Central memory CD4-positive, alpha-beta T cell (primary cell): ENCODE data around the gene ANKRD40.
"Not testable (repeated sequence)": the region's sequence is repeated elsewhere in the genome, so short reads cannot be mapped to it uniquely, and the experiment has no call there.

Experiments
- DNase-seq: peaks from one replicate; pipeline ENCODE4 v3.0.0; 2022
- total RNA-seq, 3 experiments: gene quantifications; one replicate each; lab custom pipeline; 2026; lab: John Stamatoyannopoulos, UW

ANKRD40 gene, protein sequence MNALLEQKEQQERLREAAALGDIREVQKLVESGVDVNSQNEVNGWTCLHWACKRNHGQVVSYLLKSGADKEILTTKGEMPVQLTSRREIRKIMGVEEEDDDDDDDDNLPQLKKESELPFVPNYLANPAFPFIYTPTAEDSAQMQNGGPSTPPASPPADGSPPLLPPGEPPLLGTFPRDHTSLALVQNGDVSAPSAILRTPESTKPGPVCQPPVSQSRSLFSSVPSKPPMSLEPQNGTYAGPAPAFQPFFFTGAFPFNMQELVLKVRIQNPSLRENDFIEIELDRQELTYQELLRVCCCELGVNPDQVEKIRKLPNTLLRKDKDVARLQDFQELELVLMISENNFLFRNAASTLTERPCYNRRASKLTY
- total RNA-seq = 39.9 to 149 (median 74.5) reads per million in 3 experiments

DNA sequence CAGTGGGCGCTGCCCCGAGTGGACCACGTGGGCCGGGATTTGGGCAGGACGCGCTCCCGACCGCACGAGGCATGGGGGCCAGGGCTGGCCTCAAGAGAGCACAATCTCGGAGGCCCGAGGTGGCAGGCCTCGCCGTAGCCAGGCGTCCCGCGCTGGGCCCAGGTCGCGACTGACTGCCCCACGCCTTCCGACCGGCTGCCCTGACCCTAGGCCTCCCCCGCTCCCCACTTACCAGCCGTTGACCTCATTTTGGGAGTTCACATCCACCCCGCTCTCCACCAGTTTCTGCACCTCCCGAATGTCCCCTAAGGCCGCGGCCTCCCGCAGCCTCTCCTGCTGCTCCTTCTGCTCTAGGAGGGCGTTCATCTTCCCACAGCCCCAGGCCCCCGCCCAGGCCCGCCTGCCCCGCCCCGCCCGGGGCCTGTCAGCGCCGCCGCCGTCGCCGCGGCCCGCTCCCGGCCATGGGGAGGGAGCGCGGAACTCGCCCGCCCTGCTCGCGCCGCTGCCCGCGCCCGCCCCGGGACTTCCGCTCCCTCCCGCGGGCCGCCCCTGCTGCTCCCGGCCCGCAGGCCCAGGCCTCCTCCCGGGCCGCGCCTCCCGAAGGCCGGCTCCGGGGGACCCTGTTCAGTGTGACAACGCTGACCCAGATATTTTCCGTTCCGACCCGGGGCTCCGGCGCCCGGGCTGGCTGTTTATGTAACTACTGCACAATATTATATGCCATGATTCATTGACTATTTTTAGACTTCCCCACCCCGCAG lies at the start of gene ANKRD40:
ANKRD40 (minus strand) TSS at position 626 of the 761 bp plus-strand sequence; CDS start at position 366, 260 bp downstream.
- DNase-seq = peak; percentile 90

DNA sequence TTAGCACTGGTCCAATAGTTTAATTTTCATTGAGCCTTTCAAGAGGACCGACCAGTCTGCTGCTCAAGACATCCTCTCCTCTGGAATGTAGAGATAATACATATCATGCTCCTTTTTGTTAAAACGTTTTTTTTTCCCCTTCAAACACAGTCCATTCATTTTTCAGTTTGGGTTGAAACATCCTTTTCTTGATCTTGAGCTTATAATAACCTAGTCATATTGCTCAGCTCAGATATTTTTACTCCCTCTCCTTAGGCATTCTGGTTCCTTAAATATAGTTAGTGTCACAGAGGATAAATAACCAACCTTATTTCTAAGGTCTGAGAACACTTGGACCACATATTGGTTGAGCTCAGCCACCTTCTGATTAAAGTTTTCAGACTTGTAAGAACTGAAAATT lies 46.8 kb upstream of the ANKRD40 start:
- DNase-seq = no peak

DNA sequence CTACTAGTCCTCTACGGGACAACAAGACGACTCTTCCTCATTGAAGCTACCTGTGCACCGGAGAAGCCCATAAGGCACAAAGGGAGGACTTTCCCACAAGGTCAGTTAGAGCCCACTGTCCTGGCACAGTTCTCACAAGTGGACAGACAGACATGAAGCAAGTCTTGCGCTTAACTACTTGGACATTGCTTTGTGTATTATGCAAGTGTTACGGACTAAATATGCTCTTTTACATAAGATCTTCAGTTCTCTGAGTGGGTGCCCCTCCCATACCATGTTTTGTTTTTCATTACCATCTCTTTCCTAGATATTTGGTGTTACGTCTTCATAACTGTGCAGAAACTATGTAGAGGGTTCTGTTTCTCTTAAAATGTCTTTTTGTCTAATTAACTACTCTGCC lies 41.5 kb upstream of the ANKRD40 start:
- DNase-seq = no peak

DNA sequence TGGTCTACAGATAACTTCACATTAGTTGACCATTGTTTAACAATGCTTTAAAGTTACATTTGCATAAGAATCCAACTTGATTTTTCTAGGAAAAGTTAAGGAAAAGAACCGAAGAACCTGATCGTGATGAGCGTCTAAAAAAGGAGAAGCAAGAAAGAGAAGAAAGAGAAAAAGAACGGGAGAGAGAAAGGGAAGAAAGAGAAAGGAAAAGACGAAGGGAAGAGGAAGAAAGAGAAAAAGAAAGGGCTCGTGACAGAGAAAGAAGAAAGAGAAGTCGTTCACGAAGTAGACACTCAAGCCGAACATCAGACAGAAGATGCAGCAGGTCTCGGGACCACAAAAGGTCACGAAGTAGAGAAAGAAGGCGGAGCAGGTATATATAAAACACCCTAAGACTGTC lies 37.9 kb upstream of the ANKRD40 start:
- no peak for DNase-seq

DNA sequence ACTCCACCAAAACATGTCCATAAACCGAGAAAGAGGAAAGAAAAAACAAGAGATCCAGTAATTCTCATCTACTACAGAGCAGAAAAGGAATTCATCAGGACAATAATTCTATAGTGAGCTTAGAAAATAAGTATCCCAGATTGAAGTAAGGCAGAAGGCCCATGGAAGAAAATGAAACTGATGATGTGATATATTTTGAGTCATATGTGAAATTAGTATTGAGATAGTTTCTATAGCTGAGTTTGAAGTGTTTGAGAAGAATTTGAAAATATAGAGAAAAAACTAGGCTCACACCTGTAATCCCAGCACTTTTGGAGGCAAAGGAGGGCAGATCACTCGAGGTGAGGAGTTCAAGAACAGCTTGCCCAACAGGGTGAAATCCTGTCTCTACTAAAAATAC lies 31.4 kb upstream of the ANKRD40 start:
- DNase-seq = no peak

DNA sequence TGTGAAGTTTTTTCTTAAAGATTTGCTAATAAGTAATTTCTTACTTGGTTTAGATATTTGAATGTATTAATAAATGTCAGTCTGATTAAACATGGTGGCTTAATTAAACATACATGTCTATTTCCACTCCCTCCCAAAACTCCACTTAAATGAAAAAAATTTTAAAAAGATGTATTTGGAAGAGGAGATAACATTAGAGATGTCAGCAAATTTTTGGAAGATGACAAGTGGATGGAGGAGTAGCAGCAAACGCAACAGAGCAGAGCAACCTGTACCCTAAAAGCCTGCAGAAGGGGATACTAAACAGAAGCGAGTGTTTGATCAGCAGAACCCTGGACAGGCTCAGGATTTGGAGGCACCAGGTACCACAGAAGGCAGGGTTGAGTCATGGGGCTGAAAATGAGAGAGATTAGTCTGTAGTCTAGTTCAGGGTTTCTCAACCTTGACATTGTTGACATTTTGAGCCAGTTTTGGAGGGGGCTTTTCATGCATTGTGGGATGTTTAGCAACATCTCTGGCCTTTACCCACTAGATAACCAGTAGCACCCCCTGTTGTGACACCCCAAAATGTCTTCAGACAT lies 29.5 kb upstream of the ANKRD40 start:
- DNase-seq = no peak

DNA sequence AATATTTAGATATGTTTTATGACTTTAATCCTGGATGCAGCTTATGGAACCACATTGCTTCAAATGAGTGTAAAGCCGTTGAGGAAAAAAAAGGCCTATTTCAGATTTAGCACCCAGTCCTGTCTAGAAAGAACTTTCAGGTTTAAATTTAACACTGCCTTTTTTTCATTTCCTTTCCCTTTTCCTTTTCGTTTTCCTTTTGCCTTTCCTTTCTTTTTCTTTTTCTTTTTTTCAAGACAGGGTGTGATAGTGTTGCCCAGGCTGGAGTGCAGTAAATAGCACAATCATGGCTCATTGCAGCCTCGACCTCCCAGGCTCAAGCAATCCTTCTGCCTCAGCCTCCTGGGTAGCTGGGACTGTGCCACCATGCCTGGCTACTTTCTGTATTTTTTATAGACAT lies 27.6 kb upstream of the ANKRD40 start:
- DNase-seq = no peak

DNA sequence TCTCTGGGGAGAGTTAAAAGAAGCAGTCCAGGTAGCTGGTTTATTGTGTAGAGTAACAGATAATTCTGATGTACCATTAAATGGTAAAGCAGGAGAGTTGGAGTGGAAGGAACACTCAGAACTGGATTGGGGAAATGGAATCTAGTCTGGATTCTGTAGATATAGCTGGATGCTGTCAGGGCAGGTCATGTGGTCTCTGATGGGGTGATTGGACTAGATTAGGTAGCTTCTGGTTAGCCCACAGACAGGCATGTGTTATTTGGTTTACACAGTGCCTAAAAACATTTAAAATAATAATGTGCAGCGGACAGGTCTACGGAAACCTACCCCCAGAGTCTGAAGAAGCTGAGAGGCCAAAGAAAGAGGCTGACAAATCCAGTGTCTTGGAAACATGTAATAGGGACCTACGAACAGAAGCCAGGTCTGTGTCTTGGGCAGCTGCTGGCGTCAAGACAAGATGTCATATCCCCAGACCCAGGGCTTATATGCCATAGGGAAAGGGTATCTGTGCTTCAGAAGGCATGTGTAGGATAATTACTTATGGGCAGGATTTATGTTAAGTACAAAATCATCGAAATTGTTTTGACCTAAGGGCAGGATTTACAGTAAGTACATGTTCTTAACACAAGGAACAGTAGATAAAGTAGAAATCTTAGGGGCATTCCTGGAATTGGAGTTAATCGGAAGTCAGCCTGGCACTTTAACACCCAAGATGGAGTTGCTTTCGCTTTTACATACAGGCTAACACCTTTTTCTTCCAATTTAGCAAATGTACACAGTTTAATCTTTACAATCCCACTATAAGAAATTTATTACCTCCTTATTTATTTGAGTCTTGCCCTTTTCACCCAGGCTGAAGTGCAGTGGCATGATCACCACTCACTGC lies 24.1 kb upstream of the ANKRD40 start:
- no peak for DNase-seq

DNA sequence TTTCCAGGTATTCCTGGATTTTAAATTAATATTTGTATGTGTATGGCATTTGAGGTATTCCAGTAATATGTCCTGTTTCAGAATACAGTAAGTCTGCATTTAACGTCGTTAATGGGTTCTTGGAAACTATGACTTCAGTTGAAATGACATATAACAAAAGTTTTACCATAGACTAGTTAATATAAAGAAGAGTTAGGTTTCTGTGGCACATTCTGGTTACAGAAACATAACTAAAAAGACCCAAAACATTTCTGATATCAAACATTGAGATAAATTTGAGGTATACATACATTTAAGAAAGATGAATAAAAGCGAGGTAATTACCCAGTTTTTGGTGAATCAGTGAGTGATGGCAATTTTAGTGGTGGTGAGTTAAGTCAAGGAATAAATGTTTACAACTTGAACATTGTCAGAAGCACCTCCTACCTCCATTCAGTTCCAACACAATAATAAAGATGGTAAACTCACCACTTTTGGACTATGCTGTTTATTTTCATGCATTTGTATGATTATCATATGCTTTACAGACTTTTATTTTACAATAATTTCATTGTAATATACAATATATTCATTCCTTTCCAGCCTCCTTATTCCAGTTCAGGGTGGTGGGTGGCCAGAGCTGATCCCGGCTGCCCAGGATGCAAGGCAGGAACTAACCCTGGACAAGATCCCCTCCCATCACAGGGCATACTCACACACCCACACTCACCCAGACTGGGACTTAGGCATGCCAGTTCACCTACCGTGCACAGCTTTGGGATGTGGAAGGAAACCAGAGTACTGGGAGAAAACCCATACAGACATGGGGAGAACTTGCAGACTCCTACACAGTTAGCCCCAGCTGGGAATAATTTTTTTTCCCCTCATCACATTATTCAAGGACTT lies 21.4 kb upstream of the ANKRD40 start:
- no peak for DNase-seq

DNA sequence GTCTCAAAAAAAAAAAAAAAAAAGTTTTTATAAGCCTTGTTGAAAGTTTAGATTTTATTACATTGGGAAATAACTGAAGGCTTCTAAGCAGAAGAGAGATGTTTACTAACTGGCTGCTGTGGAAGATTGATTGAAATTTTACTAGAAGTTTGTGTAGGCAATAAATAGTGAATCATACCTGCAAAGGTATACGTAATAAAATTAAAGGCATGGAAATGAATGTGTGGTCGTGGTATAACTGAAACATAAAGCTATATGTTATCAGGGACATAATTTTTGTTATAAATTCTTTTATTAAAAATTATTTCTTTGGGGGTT lies 20.4 kb upstream of the ANKRD40 start:
- DNase-seq = no peak

DNA sequence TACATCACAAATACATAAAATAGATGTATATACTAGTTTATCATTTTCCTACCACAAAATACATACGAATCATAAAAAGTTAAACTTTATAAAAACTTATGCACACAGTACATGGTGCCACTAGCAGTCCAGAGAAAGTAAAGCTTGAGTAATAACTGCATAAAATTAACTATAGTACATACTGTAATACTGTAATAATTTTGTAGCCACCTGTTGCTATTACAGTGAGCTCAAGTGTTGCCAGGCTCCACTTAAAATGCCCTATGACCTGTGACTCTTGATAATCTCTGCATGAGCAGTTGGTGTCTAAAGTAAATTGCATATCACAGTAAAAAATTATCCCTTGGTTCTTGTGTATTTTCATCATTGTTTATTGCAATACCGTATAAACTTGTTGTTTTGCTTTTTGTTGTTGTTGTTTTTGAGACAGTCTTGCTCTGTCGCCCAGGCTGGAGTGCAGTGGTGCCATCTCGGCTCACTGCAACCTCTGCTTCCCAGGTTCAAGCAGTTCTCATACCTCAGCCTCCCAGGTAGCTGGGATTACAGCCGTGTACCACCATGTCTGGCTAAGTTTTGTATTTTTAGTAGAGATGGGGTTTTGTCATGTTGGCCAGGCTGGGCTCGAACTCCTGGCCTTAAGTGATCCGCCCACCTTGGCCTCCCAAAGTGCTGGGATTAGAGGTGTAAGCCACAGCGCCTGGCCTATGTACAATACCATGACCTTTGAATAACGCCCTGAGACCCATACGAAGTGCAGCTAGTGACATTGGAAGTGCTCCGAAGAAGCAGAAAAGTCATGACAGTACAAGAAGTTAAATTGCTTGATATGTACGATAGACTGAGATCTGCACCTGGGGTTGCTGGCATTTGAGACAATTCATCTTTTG lies 18.3 kb upstream of the ANKRD40 start:
- DNase-seq = no peak

DNA sequence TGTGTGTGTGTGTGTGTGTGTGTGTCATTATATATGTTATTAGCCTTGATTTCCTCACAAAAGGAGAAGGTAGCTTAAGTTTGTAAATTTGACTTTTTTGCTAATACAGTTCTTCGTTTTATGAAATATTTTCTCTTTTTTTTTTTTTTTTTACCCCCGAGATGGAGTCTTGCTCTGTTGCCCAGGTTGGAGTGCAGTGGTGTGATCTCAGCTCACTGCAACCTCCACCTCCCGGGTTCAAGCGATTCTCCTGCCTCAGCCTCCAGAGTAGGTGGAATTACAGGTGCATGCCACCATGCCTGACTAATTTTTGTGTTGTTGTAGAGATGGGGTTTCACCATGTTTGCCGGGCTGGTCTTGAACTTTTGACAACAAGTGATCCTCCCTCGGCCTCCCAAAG lies 16.9 kb upstream of the ANKRD40 start:
- not testable (repeated sequence) for DNase-seq

DNA sequence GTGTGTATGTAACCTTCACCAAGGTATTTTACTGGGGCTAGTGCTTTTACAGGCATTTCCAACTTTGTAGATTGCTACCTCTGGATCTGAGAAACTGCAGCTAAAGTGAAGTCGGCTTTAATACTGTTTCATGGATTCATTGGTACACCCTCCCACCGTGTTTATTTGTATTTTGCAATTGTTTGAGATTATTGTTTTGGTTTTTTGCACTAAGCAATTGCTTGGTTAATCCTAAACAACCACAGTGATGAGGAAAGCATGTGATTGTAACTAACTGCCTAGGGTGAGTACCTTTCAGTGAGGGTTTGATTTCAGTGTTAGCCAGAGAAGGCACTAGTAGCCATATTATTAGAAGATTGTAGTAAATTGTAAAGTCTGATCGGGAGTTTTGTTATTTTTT lies 15.0 kb upstream of the ANKRD40 start:
- no peak for DNase-seq

DNA sequence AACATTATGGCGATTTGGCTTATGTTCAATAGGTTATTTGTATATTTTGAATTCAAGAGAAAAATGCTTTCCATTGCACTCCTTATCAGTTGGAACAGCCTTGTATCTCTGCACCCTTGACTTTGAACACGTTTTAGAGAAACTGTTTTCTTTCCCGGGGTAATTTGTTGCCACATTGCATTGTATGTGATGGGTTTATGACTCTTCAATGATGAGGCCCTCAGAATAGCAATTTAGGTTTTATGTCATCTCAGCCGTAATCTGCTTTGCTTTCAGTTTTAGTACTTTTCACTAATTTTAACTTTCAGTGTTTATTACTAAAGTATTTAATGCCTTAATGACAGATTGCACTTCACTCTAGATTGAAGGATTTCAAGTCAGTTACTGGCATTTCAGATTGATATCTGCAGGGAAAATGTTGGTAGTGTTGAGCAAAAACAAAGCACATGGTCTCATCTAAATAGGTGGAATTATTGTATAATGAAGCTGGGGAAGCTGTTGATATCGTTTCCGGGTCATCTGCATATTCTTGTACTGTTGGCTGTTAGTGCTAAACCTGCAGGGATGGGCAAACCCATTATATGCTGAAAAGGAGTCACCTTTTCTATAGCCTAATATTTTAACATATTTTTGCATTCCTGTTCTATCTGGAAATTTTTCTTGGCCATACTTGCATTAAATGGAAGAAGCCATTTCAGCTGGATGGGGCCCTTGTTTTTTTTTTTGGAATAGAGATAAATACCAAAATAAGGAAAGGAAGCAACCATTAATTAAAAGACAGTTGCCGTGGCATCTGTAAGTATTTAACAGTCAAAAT lies 13.7 kb upstream of the ANKRD40 start:
- peak; percentile 37 for DNase-seq

DNA sequence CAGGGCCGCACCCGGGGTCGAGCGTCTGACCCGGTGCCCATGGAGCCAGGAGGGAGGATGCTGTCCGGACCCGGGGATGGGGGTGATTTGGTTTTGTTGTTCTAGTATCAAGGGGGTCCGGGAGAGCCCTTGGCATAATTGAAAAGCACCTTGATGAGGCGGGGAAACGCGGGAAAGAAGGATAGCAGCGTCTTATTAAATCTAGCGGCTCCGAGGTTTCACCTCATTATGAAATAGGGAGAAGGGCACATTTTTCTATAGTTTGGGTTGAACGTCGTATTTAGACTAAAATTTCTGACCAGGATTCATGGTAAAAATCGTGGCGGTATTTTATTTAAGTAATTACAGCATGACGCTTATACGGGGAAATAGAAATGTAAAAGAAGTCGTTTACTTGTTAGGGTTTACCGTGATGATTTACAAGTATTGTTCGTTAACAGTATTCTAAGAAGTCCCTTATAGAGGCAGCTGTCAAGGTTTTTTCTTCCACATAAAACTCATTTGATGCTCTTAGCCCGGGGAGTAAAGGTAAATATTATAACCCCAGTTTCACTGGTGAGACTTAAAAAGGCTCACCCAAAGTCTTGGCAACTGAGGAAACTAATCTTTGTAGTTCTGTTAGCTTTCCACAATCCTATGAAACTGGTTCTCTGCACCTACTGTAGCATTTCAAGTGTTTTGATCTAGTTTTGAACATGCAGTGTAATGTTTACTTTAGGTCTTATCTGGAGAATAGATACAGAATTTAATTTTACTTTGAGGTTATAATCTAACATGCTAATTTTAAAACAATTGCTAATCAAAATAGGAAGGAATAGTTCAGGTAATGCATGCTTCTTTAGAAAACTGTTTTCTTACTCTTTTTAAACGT lies 12.4 kb upstream of the ANKRD40 start:
- DNase-seq = no peak

DNA sequence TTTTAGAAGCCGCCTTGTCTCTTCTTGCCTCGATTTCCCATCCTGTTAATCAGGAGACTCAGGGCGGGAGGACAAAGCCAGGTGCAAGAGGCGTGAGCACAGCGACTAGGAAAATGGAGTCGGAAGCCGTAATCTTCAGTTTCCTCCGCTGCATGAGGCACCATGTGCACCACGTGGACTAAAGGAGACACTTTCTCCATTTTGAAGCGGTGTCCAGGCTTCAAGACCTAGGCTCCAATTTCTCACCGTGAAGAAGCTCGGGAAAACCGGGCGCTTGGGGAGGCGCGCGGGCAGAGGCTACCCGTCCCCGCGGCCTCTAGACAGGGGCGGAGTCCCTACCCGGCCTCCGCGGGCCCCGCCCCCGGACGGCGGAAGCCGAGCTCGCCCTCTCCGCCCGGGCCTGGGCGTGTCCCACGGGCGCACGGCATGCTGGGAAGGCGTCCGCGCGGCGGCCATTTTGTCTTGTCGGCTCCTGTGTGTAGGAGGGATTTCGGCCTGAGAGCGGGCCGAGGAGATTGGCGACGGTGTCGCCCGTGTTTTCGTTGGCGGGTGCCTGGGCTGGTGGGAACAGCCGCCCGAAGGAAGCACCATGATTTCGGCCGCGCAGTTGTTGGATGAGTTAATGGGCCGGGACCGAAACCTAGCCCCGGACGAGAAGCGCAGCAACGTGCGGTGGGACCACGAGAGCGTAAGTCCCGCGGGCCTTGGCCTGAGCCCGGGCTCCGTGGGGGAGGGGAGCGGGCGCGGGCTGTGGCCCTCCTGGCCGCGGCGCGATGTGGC lies 11.6 kb upstream of the ANKRD40 start, which contains the start of gene LUC7L3:
LUC7L3 (plus strand) TSS at position 460 of the 780 bp plus-strand sequence; CDS start at position 590, 130 bp downstream.
- peak; percentile 94 for DNase-seq

DNA sequence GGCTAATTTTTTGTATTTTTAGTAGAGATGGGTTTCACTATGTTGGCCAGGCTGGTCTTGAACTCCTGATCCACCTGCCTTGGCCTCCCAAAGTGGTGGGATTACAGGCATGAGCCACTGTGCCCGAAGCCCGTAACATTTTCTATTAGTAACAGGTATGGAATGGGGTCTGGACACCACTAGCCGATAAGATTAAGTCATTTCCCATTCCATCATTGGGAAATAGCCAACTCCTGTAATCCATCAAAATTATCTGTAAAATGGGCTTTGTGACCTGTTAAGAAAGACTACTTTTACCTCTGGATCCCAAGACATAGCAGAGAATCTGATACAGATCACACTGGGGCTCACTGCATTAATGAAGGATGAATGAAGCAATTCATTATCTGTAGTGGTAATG lies 7.8 kb upstream of the ANKRD40 start:
- DNase-seq = no peak

DNA sequence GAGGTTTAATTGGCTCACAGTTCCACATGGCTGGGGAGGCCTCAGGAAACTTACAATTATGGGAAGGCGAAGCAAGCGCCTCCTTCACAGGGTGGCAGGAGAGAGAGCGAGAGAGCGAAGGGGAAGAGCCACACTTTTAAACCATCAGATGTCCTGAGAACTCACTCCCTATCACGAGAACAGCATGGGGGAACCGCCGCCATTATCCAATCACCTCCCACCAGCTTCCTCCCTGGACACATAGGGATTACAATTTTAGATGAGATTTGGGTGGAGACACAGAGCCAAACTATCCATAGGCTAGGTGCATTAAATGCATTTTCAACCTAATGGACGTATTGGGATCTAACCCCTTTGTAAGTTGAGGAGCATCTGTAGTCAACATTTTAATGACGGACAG lies 4.9 kb upstream of the ANKRD40 start:
- DNase-seq = no peak
